Measurements from ENCODE around the gene RAVER2. TPM values are rescaled to one million over a fixed set of nuclear protein-coding genes. Genes with fewer than 3 reads are reported as not detected.

Gene RAVER2
- total RNA-seq, 8 experiments from 2014 or later: 6.4 to 16.9 (median 11.3) TPM

DNA sequence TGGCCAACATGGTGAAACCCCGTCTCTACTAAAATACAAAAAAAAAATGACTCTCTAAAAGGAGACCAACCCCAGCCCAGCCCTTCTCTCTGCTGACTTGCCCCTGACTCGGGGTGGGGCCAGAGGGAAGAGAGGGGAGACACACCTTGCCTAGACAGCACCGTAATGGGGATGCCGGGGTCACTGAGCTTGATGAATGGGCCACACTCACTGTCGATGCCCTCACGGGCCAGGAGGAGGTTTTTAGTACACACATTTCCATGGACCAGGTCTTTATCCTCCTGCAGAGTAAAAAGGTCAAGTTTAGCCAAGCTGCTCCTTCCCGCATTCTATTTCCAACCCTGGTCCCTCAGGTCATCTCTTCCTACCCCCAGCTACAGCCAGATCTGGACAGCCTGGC, 99.7 kb downstream of the RAVER2 start:
- H3K4me3 ChIP-seq: no peak overlapping the region
- H3K27ac ChIP-seq: no peak overlapping the region
- H3K4me1 ChIP-seq (replicated peaks in 1 of 2): peaks cover 7 to 12% of the 10 kb centered on the region in 2 donors
- no peak for ATAC-seq (replicated peaks in 6 of 8)
- in situ Hi-C loops (cut with MboI; ENCODE audit: low pct_unique_long_range_greater_than_20kb in 2 of 9, low sequenced_read_pairs in 9 of 9, unreplicated experiment in 9 of 9): loop anchor here in 4 of 9 experiments (25.0 kb wide), 1 partner anchor 582 kb away; no protein-coding TSS in a partner anchor
- 70 to 100% (median 92%) methylated on average over 1 to 6 of the region's 7 CpGs; no CpG with 5 or more reads in 3 of the 10 experiments for WGBS, 10 experiments

DNA sequence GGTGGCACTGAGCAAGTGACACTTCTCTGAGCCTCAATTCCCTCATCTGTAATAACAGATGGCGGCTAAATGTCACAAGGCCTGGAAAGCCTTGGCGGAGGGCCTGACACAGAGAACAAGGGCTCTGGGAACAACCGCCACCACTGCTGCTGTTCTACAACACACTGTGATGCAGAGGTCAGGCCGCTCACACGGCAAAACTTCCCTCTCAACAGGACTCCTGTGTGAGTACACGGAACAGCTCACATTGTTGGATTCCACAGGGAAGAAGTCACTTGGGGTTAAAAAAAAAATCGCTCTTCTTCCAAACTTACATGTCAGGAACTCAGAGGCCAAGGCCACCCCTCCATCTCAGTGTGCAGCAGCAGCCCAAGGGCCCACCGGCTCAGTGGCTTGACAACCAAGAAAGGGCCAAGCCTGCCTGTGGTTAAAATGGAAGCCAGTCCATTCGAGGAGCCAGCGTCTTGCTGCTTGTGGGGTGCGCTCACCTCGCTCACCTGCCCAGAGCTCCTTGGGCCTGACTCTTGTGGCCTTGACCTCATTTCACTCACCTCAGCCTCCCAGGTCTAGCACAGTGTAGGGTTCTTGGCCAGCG, 101.1 kb downstream of the RAVER2 start:
- Histone ChIP-seq H3K27ac (no peak overlapping the region), H3K4me1 (replicated peaks in 1 of 2) (peaks cover 7 to 12% of the 10 kb centered on the region in 2 donors), H3K4me3 (no peak overlapping the region)
- WGBS, 10 experiments: 90 to 100% (median 95%) methylated on average over 1 to 9 of the region's 13 CpGs; no CpG with 5 or more reads in 3 of the 10 experiments
- ATAC-seq (replicated peaks in 6 of 8): no peak
- in situ Hi-C loops (cut with MboI; ENCODE audit: low pct_unique_long_range_greater_than_20kb in 2 of 9, low sequenced_read_pairs in 9 of 9, unreplicated experiment in 9 of 9): loop anchor here in 4 of 9 experiments (25.0 kb wide), 1 partner anchor 584 kb away; no protein-coding TSS in a partner anchor

DNA sequence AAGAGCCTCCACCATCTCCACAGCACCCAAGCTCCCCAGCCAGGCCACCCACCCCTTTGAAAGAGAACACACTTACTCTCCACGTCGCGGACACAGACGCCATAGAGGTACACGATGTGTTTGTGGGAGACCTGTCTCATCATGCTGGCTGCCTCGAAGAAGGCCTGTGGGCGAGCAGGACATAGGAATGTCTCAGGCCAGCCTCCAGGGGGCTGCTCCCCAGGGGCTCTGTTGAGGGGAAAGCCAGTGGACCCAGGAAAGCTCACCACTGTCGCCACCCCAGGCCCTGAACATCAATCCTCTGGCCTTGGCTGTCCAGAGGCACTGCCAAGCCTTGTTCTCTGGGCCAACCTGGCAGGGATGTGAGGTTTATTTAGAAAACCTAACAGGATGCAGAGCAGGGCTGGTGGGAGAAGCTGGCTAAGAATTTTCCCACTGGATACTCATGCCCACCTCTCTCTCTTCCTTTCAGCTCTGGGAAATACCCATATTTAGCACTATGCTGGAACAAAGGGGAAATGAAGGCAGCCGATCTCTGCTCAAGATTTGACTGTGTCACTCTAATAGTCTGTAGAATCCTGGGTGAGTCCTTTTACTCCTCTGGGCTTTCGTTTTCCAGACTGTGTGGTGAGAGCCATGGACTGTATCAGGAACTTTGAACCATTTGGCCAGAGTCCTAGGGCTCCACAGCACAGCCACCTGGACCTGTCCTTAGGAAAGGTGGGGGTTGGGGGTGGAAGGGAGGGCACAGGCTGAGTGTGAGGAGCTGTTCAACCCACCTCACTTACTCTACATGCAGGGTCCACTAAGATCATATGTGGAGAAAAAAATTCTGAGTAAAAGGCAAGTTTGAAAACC, 101.9 kb downstream of the RAVER2 start:
- peaks cover 7 to 12% of the 10 kb centered on the region in 2 donors for H3K4me1 ChIP-seq (replicated peaks in 1 of 2)
- in situ Hi-C loops (cut with MboI; ENCODE audit: low pct_unique_long_range_greater_than_20kb in 2 of 9, low sequenced_read_pairs in 9 of 9, unreplicated experiment in 9 of 9): loop anchor here in 4 of 9 experiments (25.0 kb wide), 1 partner anchor 585 kb away; no protein-coding TSS in a partner anchor
- no peak for ATAC-seq (replicated peaks in 6 of 8)
- H3K27ac ChIP-seq: no peak overlapping the region
- no peak overlapping the region for H3K4me3 ChIP-seq
- 78 to 100% (median 92%) methylated on average over 2 to 9 of the region's 10 CpGs; no CpG with 5 or more reads in 5 of the 10 experiments for WGBS, 10 experiments

DNA sequence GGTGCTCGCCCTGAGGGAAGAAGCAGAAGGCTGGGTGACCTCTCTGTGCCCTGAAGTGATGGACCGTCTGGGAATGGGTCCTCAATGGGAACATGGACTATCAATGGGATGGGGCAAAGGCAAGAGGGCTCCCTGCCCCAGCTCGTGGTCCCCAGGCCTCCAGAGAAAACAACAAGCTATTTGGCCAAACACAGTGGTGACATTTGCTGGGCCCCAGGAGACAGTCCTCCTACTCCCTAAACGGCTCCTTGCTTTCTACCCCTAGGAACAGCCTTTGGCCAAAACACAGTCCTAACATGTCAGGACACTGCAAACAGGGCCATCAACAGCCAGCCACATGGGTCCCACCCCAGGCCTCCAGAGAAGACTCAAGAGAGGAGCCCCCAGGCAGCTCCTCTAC, 102.8 kb downstream of the RAVER2 start:
- WGBS, 10 experiments: 80 to 94% (median 83%) methylated on average over 1 to 4 of the region's 4 CpGs; no CpG with 5 or more reads in 5 of the 10 experiments
- in situ Hi-C loops (cut with MboI; ENCODE audit: low pct_unique_long_range_greater_than_20kb in 2 of 9, low sequenced_read_pairs in 9 of 9, unreplicated experiment in 9 of 9): loop anchor here in 4 of 9 experiments (25.0 kb wide), 1 partner anchor 585 kb away; no protein-coding TSS in a partner anchor
- no peak for ATAC-seq (replicated peaks in 6 of 8)
- H3K4me1 ChIP-seq (replicated peaks in 1 of 2): peaks cover 7 to 12% of the 10 kb centered on the region in 2 donors
- H3K27ac ChIP-seq: no peak overlapping the region
- H3K4me3 ChIP-seq: no peak overlapping the region

DNA sequence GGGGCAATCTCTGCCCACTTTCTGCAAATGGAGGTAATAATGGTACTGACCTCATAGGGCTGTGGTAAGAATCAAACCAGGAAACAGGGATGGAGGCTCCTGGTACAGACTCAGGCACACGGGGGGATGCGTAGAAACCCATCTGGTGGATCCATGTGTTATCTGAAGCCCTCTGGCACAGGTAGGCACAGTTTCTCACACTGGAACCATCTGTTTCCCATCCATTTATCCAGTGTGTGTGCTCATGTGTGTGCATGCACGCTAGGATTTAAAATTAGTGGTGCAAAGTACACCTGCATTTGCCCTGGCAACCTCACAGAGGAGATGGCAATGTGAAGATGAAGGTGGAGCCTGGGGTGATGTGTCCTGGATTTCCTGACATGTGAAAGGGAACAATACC, 103.3 kb downstream of the RAVER2 start:
- peaks cover 7 to 12% of the 10 kb centered on the region in 2 donors for H3K4me1 ChIP-seq (replicated peaks in 1 of 2)
- 89 to 100% (median 94%) methylated on average over 1 to 3 of the region's 3 CpGs; no CpG with 5 or more reads in 4 of the 10 experiments for WGBS, 10 experiments
- in situ Hi-C loops (cut with MboI; ENCODE audit: low pct_unique_long_range_greater_than_20kb in 2 of 9, low sequenced_read_pairs in 9 of 9, unreplicated experiment in 9 of 9): loop anchor here in 4 of 9 experiments (25.0 kb wide), 1 partner anchor 586 kb away; no protein-coding TSS in a partner anchor
- no peak overlapping the region for H3K4me3 ChIP-seq
- ATAC-seq (replicated peaks in 6 of 8): no peak
- no peak overlapping the region for H3K27ac ChIP-seq

DNA sequence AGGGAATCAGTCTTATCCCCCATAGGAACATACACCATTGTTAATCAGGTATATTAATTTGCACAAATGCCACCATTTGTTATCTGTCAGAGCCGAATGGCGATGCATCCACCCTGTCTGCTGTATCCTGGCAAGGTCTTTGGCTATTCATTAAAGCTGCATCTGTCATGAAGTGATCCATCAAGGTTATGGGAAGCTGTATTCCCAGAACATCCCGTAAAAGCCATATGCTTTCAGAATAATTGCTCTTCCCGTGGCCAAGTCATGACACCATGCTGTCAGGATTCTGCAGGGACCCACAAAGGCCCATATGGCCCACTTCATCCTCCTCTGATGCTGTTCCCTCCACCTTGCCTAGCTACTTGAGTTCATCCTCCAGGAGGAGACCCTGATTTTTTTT, 103.9 kb downstream of the RAVER2 start:
- Histone ChIP-seq H3K27ac (peak overlapping the region; percentile 11 to 43), H3K4me1 (replicated peaks in 1 of 2) (peaks cover 7 to 12% of the 10 kb centered on the region in 2 donors), H3K4me3 (no peak overlapping the region)
- in situ Hi-C loops (cut with MboI; ENCODE audit: low pct_unique_long_range_greater_than_20kb in 2 of 9, low sequenced_read_pairs in 9 of 9, unreplicated experiment in 9 of 9): loop anchor here in 4 of 9 experiments (25.0 kb wide), 1 partner anchor 587 kb away; no protein-coding TSS in a partner anchor
- 15 to 100% (median 38%) methylated on average over 1 to 4 of the region's 4 CpGs; no CpG with 5 or more reads in 1 of the 10 experiments for WGBS, 10 experiments
- peak in 5 of 8 experiments; percentile 38 to 84 (median 71) for ATAC-seq (replicated peaks in 6 of 8)

DNA sequence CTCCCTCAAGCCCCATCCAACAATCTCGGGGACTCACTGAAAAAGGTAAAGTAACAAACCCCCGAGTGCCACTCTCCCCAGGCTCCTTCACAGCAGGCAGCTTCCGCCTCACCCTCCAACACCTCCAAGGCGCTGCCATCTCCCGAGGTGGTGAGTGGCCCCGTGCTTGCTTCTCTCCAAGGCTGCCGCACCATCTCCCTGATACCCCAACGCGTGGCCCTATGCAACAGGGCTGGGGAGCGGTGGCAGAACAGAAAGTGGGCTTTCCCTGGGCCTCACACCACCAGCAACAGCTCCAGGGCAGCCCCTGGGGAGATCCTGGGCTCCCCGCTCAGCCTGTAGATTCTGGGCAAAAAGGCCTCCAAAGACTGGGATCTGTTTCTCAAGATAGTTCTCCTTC, 105.1 kb downstream of the RAVER2 start:
- no peak overlapping the region for H3K27ac ChIP-seq
- ATAC-seq (replicated peaks in 6 of 8): no peak
- in situ Hi-C loops (cut with MboI; ENCODE audit: low pct_unique_long_range_greater_than_20kb in 2 of 9, low sequenced_read_pairs in 9 of 9, unreplicated experiment in 9 of 9): loop anchor here in 4 of 9 experiments (25.0 kb wide), 1 partner anchor 588 kb away; no protein-coding TSS in a partner anchor

DNA sequence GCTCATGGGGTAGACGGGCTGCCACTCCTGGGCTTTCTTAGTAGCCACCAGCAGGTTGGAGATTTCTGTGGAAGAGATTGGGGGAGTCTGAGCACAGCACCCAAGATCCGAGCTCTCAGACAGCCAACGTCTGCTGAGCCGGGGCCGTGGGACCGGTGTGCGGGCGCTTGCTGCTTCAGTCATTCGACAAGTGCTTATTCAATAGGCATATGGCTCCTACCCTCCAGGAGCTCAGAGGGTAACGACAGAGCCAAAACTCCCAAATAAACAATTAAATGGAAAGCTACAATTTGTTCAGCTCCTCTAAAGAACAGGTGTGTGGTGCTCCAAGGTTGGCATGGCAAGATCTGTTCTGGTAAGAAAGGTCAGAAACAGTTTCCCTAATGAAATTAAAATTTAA, 106.0 kb downstream of the RAVER2 start:
- Histone ChIP-seq H3K4me3 (no peak overlapping the region), H3K27ac (no peak overlapping the region), H3K4me1 (replicated peaks in 1 of 2) (peaks cover 7 to 12% of the 10 kb centered on the region in 2 donors)
- in situ Hi-C loops (cut with MboI; ENCODE audit: low pct_unique_long_range_greater_than_20kb in 2 of 9, low sequenced_read_pairs in 9 of 9, unreplicated experiment in 9 of 9): no loop called here
- ATAC-seq (replicated peaks in 6 of 8): no peak
- 60 to 100% (median 89%) methylated on average over 1 to 10 of the region's 10 CpGs; no CpG with 5 or more reads in 4 of the 10 experiments for WGBS, 10 experiments

More for the DNA sequence above, 105.1 kb downstream of the RAVER2 start:
- no peak overlapping the region for H3K4me3 ChIP-seq
- H3K4me1 ChIP-seq (replicated peaks in 1 of 2): peaks cover 7 to 12% of the 10 kb centered on the region in 2 donors
- 67 to 100% (median 92%) methylated on average over 1 to 7 of the region's 11 CpGs; no CpG with 5 or more reads in 3 of the 10 experiments for WGBS, 10 experiments

DNA sequence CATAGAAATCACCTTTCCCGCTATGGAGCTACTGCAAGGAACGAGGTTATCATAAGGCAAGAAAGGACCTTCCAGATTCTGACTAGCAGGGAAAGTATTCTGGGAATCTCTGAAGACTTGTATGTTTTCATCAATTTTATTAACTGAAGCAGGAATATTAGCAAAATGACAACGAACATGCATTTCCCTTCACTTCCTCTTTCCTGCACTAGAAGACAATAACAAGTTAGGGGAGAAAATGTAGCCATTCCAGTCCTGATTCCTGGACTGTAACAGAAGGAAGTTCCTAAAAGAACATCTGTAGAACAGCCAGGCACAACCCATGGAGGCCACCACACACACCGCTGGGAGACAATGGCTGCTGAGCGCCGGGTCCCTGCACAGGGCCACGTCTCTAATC, 106.8 kb downstream of the RAVER2 start:
- no peak overlapping the region for H3K27ac ChIP-seq
- no peak overlapping the region for H3K4me3 ChIP-seq
- peaks cover 9 to 12% of the 10 kb centered on the region in 2 donors for H3K4me1 ChIP-seq (replicated peaks in 1 of 2)
- WGBS, 10 experiments: 39 to 96% (median 88%) methylated on average over 1 to 7 of the region's 7 CpGs; no CpG with 5 or more reads in 3 of the 10 experiments
- in situ Hi-C loops (cut with MboI; ENCODE audit: low pct_unique_long_range_greater_than_20kb in 2 of 9, low sequenced_read_pairs in 9 of 9, unreplicated experiment in 9 of 9): no loop called here
- ATAC-seq (replicated peaks in 6 of 8): no peak

DNA sequence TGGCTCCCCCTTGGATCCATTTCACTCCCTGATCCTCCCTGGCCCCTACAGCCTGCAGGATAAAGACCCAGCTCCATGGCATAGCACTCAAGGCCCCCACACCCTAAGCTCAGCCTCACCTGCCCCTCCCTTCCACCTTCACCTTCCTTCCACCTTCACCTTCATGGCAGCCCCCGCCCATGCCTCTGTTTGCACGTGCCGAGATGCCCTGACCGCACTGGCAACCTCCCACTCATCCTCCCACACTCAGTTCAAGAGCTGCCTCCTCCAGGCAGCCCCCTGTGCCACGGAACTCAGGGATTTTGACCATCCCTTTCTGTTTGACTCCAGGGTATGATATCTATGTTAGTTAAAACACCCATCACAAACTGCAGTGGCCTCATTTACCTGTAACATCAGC, 109.8 kb downstream of the RAVER2 start:
- no peak for ATAC-seq (replicated peaks in 6 of 8)
- H3K4me3 ChIP-seq: no peak overlapping the region
- WGBS, 10 experiments: 80 to 100% (median 100%) methylated on average over 1 to 5 of the region's 5 CpGs; no CpG with 5 or more reads in 5 of the 10 experiments
- in situ Hi-C loops (cut with MboI; ENCODE audit: low pct_unique_long_range_greater_than_20kb in 2 of 9, low sequenced_read_pairs in 9 of 9, unreplicated experiment in 9 of 9): no loop called here
- H3K4me1 ChIP-seq (replicated peaks in 1 of 2): peaks cover 0 to 3% of the 10 kb centered on the region in 2 donors
- H3K27ac ChIP-seq: no peak overlapping the region

DNA sequence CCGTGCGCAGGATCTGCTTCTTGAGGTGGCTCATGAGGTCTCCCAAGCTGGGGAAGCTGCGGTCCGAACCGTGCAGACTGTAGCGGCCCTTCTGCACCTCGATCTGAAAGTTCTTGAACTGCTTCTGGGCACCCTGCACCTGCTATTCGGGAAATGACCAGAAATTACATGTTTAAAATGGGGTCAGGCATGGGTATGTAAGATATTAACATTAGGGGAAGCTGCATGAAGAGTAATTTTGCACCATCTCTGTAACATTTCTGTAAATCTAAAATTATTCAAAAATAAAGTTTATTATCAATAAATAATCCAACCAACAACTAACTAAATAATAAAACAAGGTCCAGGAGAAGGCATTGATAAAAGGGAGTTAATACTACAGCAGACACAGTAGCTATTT, 110.7 kb downstream of the RAVER2 start:
- WGBS, 10 experiments: 0 to 100% (median 88%) methylated on average over 1 to 8 of the region's 8 CpGs; no CpG with 5 or more reads in 2 of the 10 experiments
- H3K4me3 ChIP-seq: no peak overlapping the region
- ATAC-seq (replicated peaks in 6 of 8): no peak
- no peak overlapping the region for H3K27ac ChIP-seq
- in situ Hi-C loops (cut with MboI; ENCODE audit: low pct_unique_long_range_greater_than_20kb in 2 of 9, low sequenced_read_pairs in 9 of 9, unreplicated experiment in 9 of 9): no loop called here
- peaks cover 0 to 3% of the 10 kb centered on the region in 2 donors for H3K4me1 ChIP-seq (replicated peaks in 1 of 2)

DNA sequence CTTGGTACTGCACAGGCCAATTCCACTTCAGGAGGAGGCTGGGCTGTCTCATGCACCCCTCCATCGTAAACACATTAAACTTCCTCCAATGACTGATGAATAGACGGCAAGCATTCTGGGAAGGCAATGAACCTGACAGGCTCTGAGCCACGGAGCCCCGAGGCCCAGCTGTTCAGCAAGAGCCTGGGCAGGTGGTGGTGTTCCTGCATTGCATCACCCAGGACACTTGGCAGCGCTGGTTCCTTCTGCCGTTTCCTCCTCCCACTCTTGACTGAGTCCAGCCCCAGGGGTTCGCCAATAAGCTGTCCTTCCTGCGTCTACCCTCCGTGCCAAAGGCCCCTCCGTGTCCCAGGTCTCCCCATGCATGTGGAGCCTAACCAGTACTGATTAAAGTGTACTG, 111.7 kb downstream of the RAVER2 start:
- no peak overlapping the region for H3K4me3 ChIP-seq
- WGBS, 10 experiments: 55 to 100% (median 93%) methylated on average over 1 to 10 of the region's 10 CpGs; no CpG with 5 or more reads in 3 of the 10 experiments
- no peak overlapping the region for H3K27ac ChIP-seq
- peak in 5 of 8 experiments; percentile 59 to 87 (median 81) for ATAC-seq (replicated peaks in 6 of 8)
- in situ Hi-C loops (cut with MboI; ENCODE audit: low pct_unique_long_range_greater_than_20kb in 2 of 9, low sequenced_read_pairs in 9 of 9, unreplicated experiment in 9 of 9): no loop called here
- peaks cover 0 to 3% of the 10 kb centered on the region in 2 donors for H3K4me1 ChIP-seq (replicated peaks in 1 of 2)
